IPS-15b (cell line): ENCODE data around the gene FAM187B.
"Not testable (repeated sequence)": the region's sequence is repeated elsewhere in the genome, so short reads cannot be mapped to it uniquely, and the experiment has no call there.

Experiments
- H3K27me3 ChIP-seq: one replicate; pipeline ENCODE4 v1.6.1; 2013; ENCODE audit warnings: low read length; ENCODE audit not compliant: control insufficient read depth, insufficient read depth
- H3K36me3 ChIP-seq: one replicate; pipeline ENCODE4 v1.6.1; 2013; ENCODE audit warnings: low read length; ENCODE audit not compliant: control insufficient read depth, insufficient read depth
- H3K4me1 ChIP-seq: one replicate; pipeline ENCODE4 v1.6.1; 2013; ENCODE audit warnings: mild to moderate bottlenecking, low read length; ENCODE audit not compliant: control insufficient read depth, insufficient read depth
- H3K4me3 ChIP-seq: one replicate; pipeline ENCODE4 v1.5.1; 2013; ENCODE audit warnings: low read depth, low read length
- H3K9ac ChIP-seq: one replicate; pipeline ENCODE4 v1.6.1; 2013; ENCODE audit warnings: low read depth, mild to moderate bottlenecking, low read length
- H3K9me3 ChIP-seq: one replicate; pipeline ENCODE4 v1.6.1; 2013; ENCODE audit warnings: mild to moderate bottlenecking, low read length; ENCODE audit not compliant: control insufficient read depth, insufficient read depth

The FAM187B gene

DNA sequence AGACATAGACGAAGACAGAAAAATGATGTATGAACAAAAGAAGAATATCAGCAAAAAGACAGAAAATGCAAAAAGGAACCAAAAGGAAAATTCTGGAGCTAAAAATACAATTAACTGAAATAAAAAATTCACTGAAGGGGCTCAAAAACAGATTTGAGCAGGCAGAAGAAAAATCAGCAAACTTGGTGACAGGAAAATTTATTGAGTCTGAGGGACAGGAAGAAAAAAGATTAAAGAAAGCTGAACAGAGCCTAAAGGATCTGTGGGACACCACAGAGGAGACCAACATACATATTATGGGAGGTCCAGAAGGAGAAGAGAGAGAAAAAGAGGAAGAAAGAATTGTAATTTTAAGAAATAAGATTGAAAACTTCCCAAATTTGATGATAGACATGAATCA is 12.9 kb upstream of the FAM187B start:
- Histone ChIP-seq H3K9me3 (no peaks in the 10 kb centered on the region), H3K9ac (no peak overlapping the region), H3K27me3 (no peaks in the 10 kb centered on the region), H3K4me1 (no peaks in the 10 kb centered on the region), H3K36me3 (no peaks in the 10 kb centered on the region), H3K4me3 (no peak overlapping the region)

GRCh38 chr19:35240327-35240726 is 11.8 kb upstream of the FAM187B start:
- no peaks in the 10 kb centered on the region for H3K36me3 ChIP-seq
- H3K4me1 ChIP-seq: no peaks in the 10 kb centered on the region
- H3K9ac ChIP-seq: no peak overlapping the region
- H3K4me3 ChIP-seq: no peak overlapping the region
- no peaks in the 10 kb centered on the region for H3K27me3 ChIP-seq
- H3K9me3 ChIP-seq: no peaks in the 10 kb centered on the region

GRCh38 chr19:35239597-35239996 is 11.1 kb upstream of the FAM187B start:
- not testable (repeated sequence) for H3K9me3 ChIP-seq, H3K4me3 ChIP-seq, H3K9ac ChIP-seq, H3K36me3 ChIP-seq, H3K27me3 ChIP-seq, H3K4me1 ChIP-seq

DNA sequence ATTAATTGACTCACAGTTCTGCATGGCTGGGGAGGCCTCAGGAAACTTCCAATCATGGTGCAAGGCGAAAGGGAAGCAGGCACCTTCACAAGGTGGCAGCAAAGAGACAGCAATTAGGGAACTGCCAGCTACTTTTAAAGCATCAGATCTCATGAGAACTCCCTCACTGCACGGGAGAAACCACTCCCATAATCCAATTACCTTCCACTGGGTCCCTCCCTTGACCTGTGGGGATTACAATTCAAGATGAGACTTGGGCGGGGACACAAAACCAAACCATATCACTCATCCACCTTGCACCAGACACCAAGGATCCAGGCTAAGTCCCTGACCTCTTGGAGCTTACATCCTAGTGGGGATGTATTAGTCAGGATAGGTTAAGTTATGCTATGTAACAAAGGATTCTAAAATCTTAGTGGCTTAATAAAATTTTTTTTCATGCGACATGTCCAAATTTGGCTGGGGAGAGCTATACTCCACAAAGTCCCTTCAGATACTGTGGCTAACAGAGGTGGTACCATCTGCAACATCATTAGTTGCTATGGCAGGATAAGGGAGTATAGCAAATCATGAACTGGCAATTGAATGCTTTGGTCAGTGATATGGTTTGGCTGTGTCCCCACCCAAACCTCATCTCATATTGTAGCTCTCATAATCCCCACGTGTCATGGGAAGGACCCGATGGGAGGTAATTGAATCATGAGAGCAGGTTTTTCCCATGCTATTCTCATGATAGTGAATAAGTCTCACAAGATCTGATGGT is 8.3 kb upstream of the FAM187B start:
- no peaks in the 10 kb centered on the region for H3K9me3 ChIP-seq
- no peaks in the 10 kb centered on the region for H3K36me3 ChIP-seq
- no peaks in the 10 kb centered on the region for H3K4me1 ChIP-seq
- H3K27me3 ChIP-seq: no peaks in the 10 kb centered on the region
- H3K4me3 ChIP-seq: no peak overlapping the region
- no peak overlapping the region for H3K9ac ChIP-seq

- H3K4me3 ChIP-seq: no peak overlapping the region
- H3K9me3 ChIP-seq: no peaks in the 10 kb centered on the region
- H3K27me3 ChIP-seq: no peaks in the 10 kb centered on the region
- H3K4me1 ChIP-seq: no peaks in the 10 kb centered on the region
- no peaks in the 10 kb centered on the region for H3K36me3 ChIP-seq
- H3K9ac ChIP-seq: no peak overlapping the region
Observed at GRCh38 chr19:35232912-35233311, 4.4 kb upstream of the FAM187B start.

DNA sequence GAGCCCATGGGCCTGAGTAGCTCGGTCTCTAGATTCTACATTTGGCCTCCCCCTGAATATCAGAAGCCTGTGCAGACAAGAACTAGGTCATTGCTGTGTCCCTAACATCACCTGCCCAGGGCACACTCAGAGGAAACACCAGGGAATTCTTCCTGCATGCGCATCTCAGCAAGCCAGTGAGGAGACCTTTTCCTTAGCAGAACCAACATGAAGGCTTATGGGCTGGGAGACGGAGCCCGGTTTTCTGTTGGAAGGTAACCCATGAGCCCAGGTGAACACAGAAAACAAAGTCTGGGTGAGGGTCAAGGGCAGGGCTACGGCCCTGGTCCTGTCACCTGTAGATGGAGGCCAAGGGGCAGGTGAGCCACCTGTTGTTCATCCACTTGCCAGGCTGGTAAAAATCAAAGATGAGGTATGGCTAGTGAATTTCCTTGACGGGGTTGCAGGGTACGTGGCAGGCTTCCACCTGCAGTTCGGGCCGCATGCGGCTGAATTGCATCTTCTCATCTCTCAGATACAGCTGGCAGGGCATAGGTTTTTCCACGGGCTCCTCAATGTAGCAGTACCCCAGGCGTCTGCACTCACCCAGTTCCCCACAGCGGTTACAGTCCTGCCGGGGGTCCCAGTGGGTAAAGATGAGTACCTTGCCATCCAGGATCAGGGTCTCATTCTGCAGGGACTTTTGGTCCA is 3.6 kb upstream of the FAM187B start:
- Histone ChIP-seq H3K9ac (no peak overlapping the region), H3K27me3 (no peaks in the 10 kb centered on the region), H3K4me3 (no peak overlapping the region), H3K36me3 (no peaks in the 10 kb centered on the region), H3K9me3 (no peaks in the 10 kb centered on the region), H3K4me1 (no peaks in the 10 kb centered on the region)

GRCh38 chr19:35229601-35230000 is 1.1 kb upstream of the FAM187B start:
- H3K4me3 ChIP-seq: no peak overlapping the region
- H3K4me1 ChIP-seq: peaks cover 4% of the 10 kb centered on the region
- no peaks in the 10 kb centered on the region for H3K9me3 ChIP-seq
- no peak overlapping the region for H3K9ac ChIP-seq
- H3K27me3 ChIP-seq: no peaks in the 10 kb centered on the region
- no peaks in the 10 kb centered on the region for H3K36me3 ChIP-seq

GRCh38 chr19:35226748-35227147 is 1.8 kb downstream of the FAM187B start:
- H3K4me3 ChIP-seq: no peak overlapping the region

DNA sequence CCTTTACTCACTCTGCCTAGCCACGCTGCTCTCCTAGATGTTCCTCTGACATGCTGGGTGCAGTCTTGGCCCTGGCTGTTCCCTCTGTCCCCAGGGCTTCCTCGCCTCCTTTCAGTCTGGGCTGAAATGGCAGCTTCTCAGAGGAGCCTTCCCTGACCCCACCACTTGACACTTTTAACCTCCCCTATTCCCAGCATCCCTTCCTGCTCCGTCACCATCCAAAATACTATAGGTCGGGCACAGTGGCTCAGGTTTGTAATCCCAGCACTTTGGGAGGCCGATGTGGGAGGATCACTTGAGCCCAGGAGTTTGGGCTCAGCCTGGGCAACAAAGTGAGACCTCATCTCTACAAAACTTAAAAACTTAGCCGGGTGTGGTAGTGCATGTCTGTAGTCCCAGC is 2.6 kb downstream of the FAM187B start:
- peaks cover 3% of the 10 kb centered on the region for H3K9me3 ChIP-seq
- H3K27me3 ChIP-seq: no peaks in the 10 kb centered on the region
- H3K9ac ChIP-seq: no peak overlapping the region
- no peak overlapping the region for H3K4me3 ChIP-seq
- H3K4me1 ChIP-seq: peaks cover 4% of the 10 kb centered on the region
- no peaks in the 10 kb centered on the region for H3K36me3 ChIP-seq

More at GRCh38 chr19:35226748-35227147, 1.8 kb downstream of the FAM187B start:
- no peaks in the 10 kb centered on the region for H3K36me3 ChIP-seq
- H3K4me1 ChIP-seq: peaks cover 4% of the 10 kb centered on the region
- no peak overlapping the region for H3K9ac ChIP-seq
- peaks cover 3% of the 10 kb centered on the region for H3K9me3 ChIP-seq
- no peaks in the 10 kb centered on the region for H3K27me3 ChIP-seq

DNA sequence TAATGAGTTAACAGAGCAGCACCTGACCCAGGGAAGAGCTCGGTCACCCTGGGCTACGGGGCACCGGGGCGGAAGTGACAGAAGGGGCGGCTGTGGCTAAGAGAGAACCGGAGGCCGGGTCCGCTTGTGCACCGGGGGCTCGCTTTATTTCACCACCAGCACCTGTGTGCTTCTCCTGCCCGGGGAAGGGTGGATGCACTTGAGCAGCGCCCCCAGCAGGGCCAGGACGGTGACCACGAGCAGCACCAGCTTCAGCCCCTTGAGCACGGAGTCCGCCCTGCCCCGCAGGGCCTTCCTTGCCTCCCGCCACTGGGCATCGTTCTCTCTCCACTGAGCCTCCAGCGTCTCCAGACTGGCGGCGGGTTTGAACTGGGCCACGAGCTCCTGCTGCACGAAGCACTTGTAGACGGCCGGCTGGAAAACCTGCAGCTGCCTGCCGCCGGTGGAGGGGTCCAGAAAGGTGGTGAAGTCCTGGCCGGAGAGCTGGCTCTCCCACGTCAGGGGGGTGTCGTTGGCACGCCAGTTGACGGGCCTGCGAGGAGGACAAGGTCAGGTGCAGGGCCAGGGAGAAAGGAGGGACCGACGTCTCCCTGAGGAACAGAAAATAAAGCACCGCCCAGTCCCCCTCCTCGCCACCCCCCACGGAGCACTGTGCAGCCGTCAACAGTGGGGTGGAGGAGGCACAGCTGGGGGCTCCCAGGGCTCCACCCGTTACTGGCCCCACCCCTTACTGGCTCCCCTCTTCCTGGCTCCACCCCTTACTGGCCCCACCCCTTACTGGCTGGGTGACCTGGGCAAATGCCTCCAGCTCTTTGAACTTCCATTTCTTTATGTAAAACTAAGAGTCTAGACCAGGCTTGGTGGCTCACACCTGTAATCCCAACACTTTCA is 3.6 kb downstream of the FAM187B start:
- peaks cover 4% of the 10 kb centered on the region for H3K4me1 ChIP-seq
- peak overlapping the region; percentile 27 for H3K4me3 ChIP-seq
- H3K27me3 ChIP-seq: no peaks in the 10 kb centered on the region
- peaks cover 3% of the 10 kb centered on the region for H3K9me3 ChIP-seq
- H3K9ac ChIP-seq: peak overlapping the region; percentile 29
- no peaks in the 10 kb centered on the region for H3K36me3 ChIP-seq

DNA sequence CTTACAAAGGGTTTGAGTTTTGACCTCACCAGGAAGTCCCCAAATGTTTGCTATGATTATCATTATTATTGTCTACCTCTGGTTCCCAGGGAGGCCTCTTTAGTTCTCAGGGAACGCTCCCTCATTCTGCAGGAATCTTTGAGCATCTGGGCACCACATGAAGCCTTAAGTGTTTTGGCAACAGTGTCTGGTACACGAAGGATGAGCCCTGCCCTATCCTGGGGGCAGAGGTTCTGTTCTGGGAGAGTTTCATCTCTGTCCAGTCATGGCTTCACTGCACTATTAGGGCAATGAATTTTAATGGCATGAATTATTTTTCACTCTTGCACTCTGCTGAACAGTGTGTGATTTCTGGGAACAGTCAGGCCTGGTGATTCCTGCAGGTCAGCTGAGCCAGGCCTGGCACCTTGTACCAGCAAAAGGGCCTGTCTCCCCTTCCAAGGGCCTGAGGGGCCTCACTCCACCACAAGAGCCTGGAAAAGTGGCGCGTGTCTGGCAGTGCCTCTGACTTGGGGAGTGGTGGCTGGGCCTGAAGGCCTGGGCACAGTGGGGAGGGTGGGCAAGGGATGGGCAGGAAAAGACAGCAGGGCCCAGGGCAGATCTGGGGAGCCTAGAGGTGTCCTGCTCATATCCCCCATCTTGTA is 4.6 kb downstream of the FAM187B start:
- H3K4me3 ChIP-seq: no peak overlapping the region
- H3K27me3 ChIP-seq: no peaks in the 10 kb centered on the region
- peaks cover 4% of the 10 kb centered on the region for H3K4me1 ChIP-seq
- no peak overlapping the region for H3K9ac ChIP-seq
- peaks cover 3% of the 10 kb centered on the region for H3K9me3 ChIP-seq
- H3K36me3 ChIP-seq: no peaks in the 10 kb centered on the region
